H1 (cell line): Measurements from ENCODE around the gene MYLK2. TPM values are rescaled to one million over a fixed set of nuclear protein-coding genes. Genes with fewer than 3 reads are reported as not detected.

Source experiments
- CTCF ChIA-PET: fragments of 300-600 bp; sonication (Branson Sonifier 250); formaldehyde crosslinking; loops from one replicate; lab custom pipeline; 2021; ENCODE audit not compliant: partially characterized antibody; lab: Charles Lee
- POLR2A ChIA-PET: fragments of 300-600 bp; sonication (Branson Sonifier 250); formaldehyde crosslinking; loops from one replicate; lab custom pipeline; 2021; ENCODE audit warnings: inconsistent platforms; ENCODE audit not compliant: partially characterized antibody; lab: Charles Lee
- DNase-seq, 2 experiments: peaks; one replicate each; pipeline versions ENCODE4 v3.0.0 to v3.0.0-alpha.2; 2010 to 2022; ENCODE audit warnings: low spot score in 2 of 2, low read depth in 1 of 2, mixed read lengths in 1 of 2
- FAIRE-seq: peaks from 2 replicates; lab custom pipeline; 2011; peaks lifted over from hg19 to GRCh38; lab: Jason Lieb, UNC
- H2AFZ ChIP-seq: 2 replicates; pipeline ENCODE4 v1.8.1; 2012; ENCODE audit warnings: low read length, inconsistent platforms
- H2AK5ac ChIP-seq: 2 replicates; pipeline ENCODE4 v1.6.1; 2013; ENCODE audit warnings: low read depth, low read length
- H2BK120ac ChIP-seq: replicated peaks from 2 replicates; pipeline ENCODE3; 2013; ENCODE audit warnings: low read depth, low read length, inconsistent platforms
- H2BK12ac ChIP-seq: 2 replicates; pipeline ENCODE4 v1.6.1; 2013; ENCODE audit warnings: low read depth, low read length
- H2BK15ac ChIP-seq: 2 replicates; pipeline ENCODE4 v1.6.1; 2013; ENCODE audit warnings: low read length
- H2BK20ac ChIP-seq: 2 replicates; pipeline ENCODE4 v1.6.1; 2013; ENCODE audit warnings: low read length
- H2BK5ac ChIP-seq: 2 replicates; pipeline ENCODE4 v1.6.1; 2013; ENCODE audit warnings: low read depth, low read length
- H3K14ac ChIP-seq: 2 replicates; pipeline ENCODE4 v1.6.1; 2013; ENCODE audit warnings: inconsistent platforms; ENCODE audit not compliant: insufficient read length
- H3K18ac ChIP-seq: 2 replicates; pipeline ENCODE4 v1.6.1; 2013; ENCODE audit warnings: low read length; ENCODE audit errors: extremely low read depth
- H3K23ac ChIP-seq: 2 replicates; pipeline ENCODE4 v1.6.1; 2013; ENCODE audit warnings: inconsistent platforms; ENCODE audit not compliant: insufficient read length
- H3K23me2 ChIP-seq: 2 replicates; pipeline ENCODE4 v1.6.1; 2013; ENCODE audit warnings: low read depth, low read length
- H3K27ac ChIP-seq: 2 replicates; pipeline ENCODE4 v1.6.1; 2011; ENCODE audit warnings: low read depth, low read length, inconsistent platforms
- H3K27me3 ChIP-seq, 4 experiments: replicated peaks in 1 of 4; 1 replicate in 1 of 4; 2 replicates in 3 of 4; pipeline versions ENCODE4 v1.6.1 to v1.8.1; 2011 to 2013; ENCODE audit warnings: low read length in 3 of 4, mild to moderate bottlenecking in 3 of 4, inconsistent platforms in 2 of 4, mixed read lengths in 2 of 4, moderate library complexity in 1 of 4; ENCODE audit not compliant: control insufficient read depth in 3 of 4, insufficient read depth in 3 of 4; ENCODE audit errors: extremely low read depth in 1 of 4
- H3K36me3 ChIP-seq, 4 experiments: 2 replicates each; pipeline versions ENCODE4 v1.6.1 to v1.8.1; 2011 to 2013; ENCODE audit warnings: mild to moderate bottlenecking in 4 of 4, low read length in 3 of 4, moderate library complexity in 2 of 4, control low read depth in 1 of 4, inconsistent platforms in 1 of 4; ENCODE audit not compliant: insufficient read depth in 4 of 4, control insufficient read depth in 2 of 4
- H3K4ac ChIP-seq: replicated peaks from 2 replicates; pipeline ENCODE3; 2013; ENCODE audit warnings: low read length, low read depth, mixed read lengths, inconsistent platforms; ENCODE audit not compliant: insufficient read length
- H3K4me1 ChIP-seq, 4 experiments: replicated peaks in 1 of 4; 1 replicate in 1 of 4; 2 replicates in 3 of 4; pipeline versions ENCODE4 v1.6.1 to v1.8.1; 2011 to 2013; ENCODE audit warnings: low read length in 3 of 4, inconsistent platforms in 2 of 4, mixed read lengths in 1 of 4; ENCODE audit not compliant: insufficient read depth in 4 of 4, control insufficient read depth in 3 of 4
- H3K4me2 ChIP-seq, 2 experiments: 2 replicates each; pipeline versions ENCODE4 v1.6.1 to v1.8.1; 2011 to 2013; ENCODE audit warnings: low read depth in 2 of 2, low read length in 2 of 2, control low read depth in 1 of 2, inconsistent platforms in 1 of 2, mild to moderate bottlenecking in 1 of 2; ENCODE audit not compliant: insufficient read depth in 1 of 2
- H3K4me3 ChIP-seq, 4 experiments: fragments of 200-600, 300-600 bp in 1 of 4; sonication (generic), shearing (Covaris generic), sonication (Bioruptor Twin) in 1 of 4; 2 replicates each; pipeline versions ENCODE4 v1.5.1 to v1.8.1; 2011 to 2016; ENCODE audit warnings: low read length in 4 of 4, low read depth in 3 of 4, control low read depth in 2 of 4, inconsistent platforms in 2 of 4, mild to moderate bottlenecking in 2 of 4, mixed read lengths in 1 of 4, moderate library complexity in 1 of 4; ENCODE audit not compliant: insufficient read depth in 2 of 4; ENCODE audit errors: extremely low read depth in 1 of 4
- H3K56ac ChIP-seq: replicated peaks from 2 replicates; pipeline ENCODE3; 2013; ENCODE audit warnings: low read depth, mild to moderate bottlenecking, mixed read lengths, low read length, inconsistent platforms; ENCODE audit not compliant: insufficient read length
- H3K79me1 ChIP-seq: 2 replicates; pipeline ENCODE4 v1.6.1; 2013; ENCODE audit warnings: low read depth, low read length, control low read depth
- H3K79me2 ChIP-seq, 2 experiments: 2 replicates each; pipeline versions ENCODE4 v1.6.1 to v1.8.1; 2012 to 2013; ENCODE audit warnings: low read length in 2 of 2, mild to moderate bottlenecking in 2 of 2, inconsistent platforms in 1 of 2; ENCODE audit not compliant: insufficient read depth in 2 of 2, control insufficient read depth in 1 of 2
- H3K9ac ChIP-seq, 4 experiments: replicated peaks in 1 of 4; 1 replicate in 1 of 4; 2 replicates in 3 of 4; pipeline versions ENCODE4 v1.6.1 to v1.8.1; 2011 to 2013; ENCODE audit warnings: low read depth in 3 of 4, low read length in 3 of 4, control low read depth in 2 of 4, mild to moderate bottlenecking in 2 of 4, moderate library complexity in 2 of 4, inconsistent platforms in 1 of 4; ENCODE audit errors: extremely low read depth in 1 of 4
- H3K9me3 ChIP-seq, 2 experiments: 2 replicates each; pipeline versions ENCODE4 v1.6.1 to v1.8.1; 2012 to 2013; ENCODE audit warnings: mild to moderate bottlenecking in 2 of 2, moderate library complexity in 2 of 2, control low read depth in 1 of 2, inconsistent platforms in 1 of 2, low read depth in 1 of 2, low read length in 1 of 2, mixed read lengths in 1 of 2; ENCODE audit not compliant: insufficient read depth in 2 of 2
- H4K20me1 ChIP-seq, 2 experiments: replicated peaks in 1 of 2; 2 replicates each; pipeline versions ENCODE3 to v1.8.1; 2011 to 2013; ENCODE audit warnings: inconsistent platforms in 2 of 2, low read length in 2 of 2, mild to moderate bottlenecking in 1 of 2; ENCODE audit not compliant: insufficient read depth in 2 of 2, control insufficient read depth in 1 of 2
- H4K5ac ChIP-seq: 2 replicates; pipeline ENCODE4 v1.6.1; 2013; ENCODE audit warnings: low read length, low read depth, mixed read lengths, inconsistent platforms; ENCODE audit not compliant: insufficient read length
- H4K8ac ChIP-seq: 2 replicates; pipeline ENCODE4 v1.8.0; 2013; ENCODE audit warnings: mild to moderate bottlenecking, moderate library complexity, low read length, inconsistent platforms; ENCODE audit not compliant: insufficient read depth; ENCODE audit errors: extremely low read depth
- H4K91ac ChIP-seq: replicated peaks from 2 replicates; pipeline ENCODE3; 2013; ENCODE audit warnings: low read length, mixed read lengths, inconsistent platforms; ENCODE audit not compliant: insufficient read length
- MAFK ChIP-seq: IDR thresholded peaks from 2 replicates; pipeline ENCODE4 v1.6.1; 2012; ENCODE audit warnings: low read depth, mild to moderate bottlenecking, improper control_type of control experiment, low read length
- WGBS, 2 experiments: shearing (Covaris generic) in 1 of 2; methylation state at CpG; one replicate each; pipeline versions ENCODE4 v1.1.6 to v1.1.7; 2013 to 2015; ENCODE audit warnings: low lambda C conversion rate in 2 of 2, mixed read lengths in 2 of 2, inconsistent platforms in 1 of 2, low coverage in 1 of 2, missing lambda C conversion rate in 1 of 2; ENCODE audit not compliant: insufficient replicate concordance in 2 of 2, insufficient coverage in 1 of 2, insufficient read length in 1 of 2; ENCODE audit errors: extremely low coverage in 1 of 2, missing lambda C conversion rate in 1 of 2; 5-methylcytosine and 5-hydroxymethylcytosine counted together
- polyA plus RNA-seq, 7 experiments: library from polyadenylated mRNA; depleted of rRNA in 3 of 7; stranded (reverse) in 5 of 7; unstranded in 2 of 7; fragments of >200 nt in 5 of 7; fragments of 200-250 nt in 2 of 7; gene quantifications; 1 replicate in 5 of 7; 2 replicates in 1 of 7; 4 replicates in 1 of 7; pipeline versions ENCODE4 v1.2.1 to v1.2.3, GENCODE V29; 2011 to 2013; ENCODE audit warnings: missing spikeins in 2 of 7, mixed read lengths in 2 of 7
- total RNA-seq: library from RNA; stranded (reverse); fragmentation: NEBNext Ultra II Directional; extraction: Animal tissue kit (Norgen Biotek cat#: 25700); gene quantifications from 2 replicates; pipeline ENCODE4 v1.2.1, GENCODE V29; 2021
- TF ChIP-seq, protein P1 (sequence below): IDR thresholded peaks from 2 replicates; pipeline ENCODE4 v1.6.1; 2011; ENCODE audit warnings: low read depth, mild to moderate bottlenecking, low read length; ENCODE audit not compliant: insufficient read depth

Gene MYLK2
- total and polyA plus RNA-seq, 2 of the 8 experiments (the other 6 are each of a cell fraction or from before 2014, with no cell fraction given) = 0.22 to 0.26 TPM

DNA sequence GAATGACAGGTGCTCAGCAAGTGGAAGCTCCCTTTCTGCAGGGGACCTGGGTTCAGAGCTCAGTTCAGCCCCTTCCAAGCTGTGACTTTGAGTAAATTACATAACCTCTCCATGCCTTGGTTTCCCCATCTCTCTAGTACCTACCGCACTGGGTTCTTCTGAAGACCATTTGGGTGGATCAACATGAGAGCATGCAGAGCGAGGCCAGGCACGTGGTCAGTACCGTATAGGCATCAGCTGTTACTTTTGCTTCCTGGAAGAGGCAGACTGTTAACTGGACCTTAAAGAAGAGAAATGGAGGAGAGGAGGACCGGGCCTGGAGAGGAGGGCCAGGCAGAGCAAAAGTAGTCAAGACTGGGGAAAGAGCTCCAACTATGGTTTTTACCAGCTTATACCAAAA is 1.7 kb upstream of the MYLK2 start:
- H3K27ac ChIP-seq = no peak overlapping the region
- no peak overlapping the region for H3K14ac ChIP-seq
- no peak overlapping the region for H4K5ac ChIP-seq
- no peak overlapping the region; the same call in 1 of the 2 replicates for H2BK15ac ChIP-seq
- H3K36me3 ChIP-seq = no peaks in the 10 kb centered on the region
- H3K56ac ChIP-seq = no peak overlapping the region
- no peak overlapping the region for H2AK5ac ChIP-seq
- CTCF ChIA-PET = interaction anchor here (0.5 to 5.5 kb wide), 12 partner anchors 12 to 275 kb away, joined by 3 to 19 read pairs (median 4); partner anchors contain the start of gene PDRG1
- no peak overlapping the region for H2BK5ac ChIP-seq
- no peaks in the 10 kb centered on the region for H4K20me1 ChIP-seq
- H3K9me3 ChIP-seq = no peaks in the 10 kb centered on the region
- no peaks in the 10 kb centered on the region for H3K23me2 ChIP-seq
- no peak for DNase-seq
- no peak overlapping the region for H2BK20ac ChIP-seq
- no peak for FAIRE-seq
- H4K8ac ChIP-seq = no peak overlapping the region
- no peak for TF ChIP-seq MAFK
- TF ChIP-seq, protein P1, sequence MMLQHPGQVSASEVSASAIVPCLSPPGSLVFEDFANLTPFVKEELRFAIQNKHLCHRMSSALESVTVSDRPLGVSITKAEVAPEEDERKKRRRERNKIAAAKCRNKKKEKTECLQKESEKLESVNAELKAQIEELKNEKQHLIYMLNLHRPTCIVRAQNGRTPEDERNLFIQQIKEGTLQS = no peak
- H3K79me1 ChIP-seq = no peaks in the 10 kb centered on the region
- no peak overlapping the region for H3K18ac ChIP-seq
- H3K4me3 ChIP-seq = no peak overlapping the region
- H3K27me3 ChIP-seq = no peaks in the 10 kb centered on the region
- no peak overlapping the region for H3K23ac ChIP-seq
- 92% methylated on average over 5 of the region's 5 CpGs; no CpG with 5 or more reads in 1 of the 2 experiments for WGBS, 2 experiments
- H4K91ac ChIP-seq = no peak overlapping the region
- H3K4me2 ChIP-seq = no peak overlapping the region
- H3K9ac ChIP-seq = no peak overlapping the region; a peak in 1 of 7 replicates
- H2AFZ ChIP-seq = no peak overlapping the region
- H2BK12ac ChIP-seq = no peak overlapping the region
- POLR2A ChIA-PET = interaction anchor here (0.6 kb wide), 1 partner anchor 310 kb away, joined by 3 read pairs; no protein-coding TSS in a partner anchor
- no peak overlapping the region for H3K4ac ChIP-seq
- no peaks in the 10 kb centered on the region for H3K79me2 ChIP-seq
- H2BK120ac ChIP-seq = no peak overlapping the region
- H3K4me1 ChIP-seq = peaks cover 4 to 11% (median 8%) of the 10 kb centered on the region in 4 experiments; a peak in 6 of 7 replicates
